GM13976 (cell line): Measurements from ENCODE around the gene ROCK1.

ENCODE experiments used
- DNase-seq: peaks from one replicate; pipeline ENCODE4 v3.0.0; 2012; ENCODE audit warnings: low spot score
- CTCF ChIP-seq: IDR thresholded peaks from 2 replicates; pipeline ENCODE4 v1.5.1; 2012; ENCODE audit warnings: borderline replicate concordance, mild to moderate bottlenecking; ENCODE audit not compliant: insufficient read depth; ENCODE audit errors: extremely low read depth, missing control alignments, control extremely low read depth
- in situ Hi-C: fragments of 300-500 bp; cut with MboI; formaldehyde crosslinking; loops from one replicate; pipeline ENCODE4 v1.12.0; 2022; ENCODE audit warnings: low sequenced_read_pairs, mixed read lengths, inconsistent platforms; ENCODE audit not compliant: unreplicated experiment

Gene ROCK1

DNA sequence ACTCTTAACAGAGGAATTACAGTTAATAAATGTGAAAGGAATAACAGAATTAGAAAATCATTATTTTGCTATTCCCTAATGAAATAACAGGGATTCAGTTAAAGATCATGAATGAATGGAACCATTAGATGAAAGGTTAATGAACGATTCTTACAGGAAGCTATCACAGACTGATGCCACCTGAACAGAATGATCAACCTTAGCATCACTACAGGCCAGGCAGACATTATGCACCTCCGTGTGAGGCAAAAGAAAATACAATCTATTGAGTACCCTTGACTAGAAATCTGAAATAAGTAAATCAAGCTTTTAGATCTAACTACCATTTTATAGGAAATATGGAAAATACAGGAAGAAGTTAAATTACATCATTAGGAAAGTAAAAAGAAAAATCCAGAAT, 10.4 kb downstream of the ROCK1 start:
- in situ Hi-C loops: no loop called here
- TF ChIP-seq CTCF: no peak
- DNase-seq: no peak

DNA sequence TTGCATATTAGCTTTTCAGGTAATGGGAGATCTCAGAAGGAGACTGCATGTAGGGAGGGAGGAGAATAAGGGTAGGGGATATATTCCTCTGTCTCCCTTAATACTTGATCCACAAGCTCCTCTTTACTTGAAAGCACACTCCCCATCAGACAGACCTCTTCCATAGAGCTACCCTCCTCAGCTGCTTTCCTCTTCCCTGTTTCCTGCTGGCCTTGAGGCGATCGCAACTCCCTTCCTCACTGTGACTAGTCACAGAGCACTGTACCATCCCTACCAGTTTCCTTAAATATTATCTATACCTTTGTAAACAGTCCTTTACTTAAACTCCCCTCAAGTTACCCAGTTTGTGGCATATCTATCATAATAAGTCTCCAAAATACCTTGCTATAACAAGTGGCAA, 10.9 kb downstream of the ROCK1 start:
- TF ChIP-seq CTCF: no peak
- in situ Hi-C loops: no loop called here
- DNase-seq: no peak

DNA sequence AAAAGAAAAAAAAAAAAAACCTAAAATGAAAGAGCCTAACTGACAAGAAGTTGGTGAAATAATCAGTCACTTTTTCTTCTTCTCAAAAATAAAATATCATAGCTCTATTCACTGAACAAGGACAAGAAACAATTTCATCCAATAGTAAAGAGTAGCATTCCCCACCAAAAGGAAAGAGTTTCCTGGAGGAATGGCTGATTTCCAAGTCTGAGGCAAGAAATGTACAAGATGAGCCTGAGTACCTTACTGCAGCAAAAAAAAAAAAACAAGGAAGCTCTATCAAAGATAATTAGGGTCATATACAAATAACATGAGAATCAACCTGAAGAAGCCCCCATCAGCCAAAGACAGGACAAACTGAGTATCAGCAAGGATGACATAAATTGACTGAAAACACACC, 11.5 kb downstream of the ROCK1 start:
- in situ Hi-C loops: no loop called here
- TF ChIP-seq CTCF: no peak
- no peak for DNase-seq

GRCh38 chr18:21099442-21099841, 12.2 kb downstream of the ROCK1 start:
- in situ Hi-C loops: no loop called here
- TF ChIP-seq CTCF: no peak
- DNase-seq: no peak

GRCh38 chr18:21096760-21097159, 14.9 kb downstream of the ROCK1 start:
- in situ Hi-C loops: no loop called here
- TF ChIP-seq CTCF: no peak
- no peak for DNase-seq

GRCh38 chr18:21093133-21093532, 18.5 kb downstream of the ROCK1 start:
- no peak for TF ChIP-seq CTCF
- in situ Hi-C loops: no loop called here
- DNase-seq: no peak

DNA sequence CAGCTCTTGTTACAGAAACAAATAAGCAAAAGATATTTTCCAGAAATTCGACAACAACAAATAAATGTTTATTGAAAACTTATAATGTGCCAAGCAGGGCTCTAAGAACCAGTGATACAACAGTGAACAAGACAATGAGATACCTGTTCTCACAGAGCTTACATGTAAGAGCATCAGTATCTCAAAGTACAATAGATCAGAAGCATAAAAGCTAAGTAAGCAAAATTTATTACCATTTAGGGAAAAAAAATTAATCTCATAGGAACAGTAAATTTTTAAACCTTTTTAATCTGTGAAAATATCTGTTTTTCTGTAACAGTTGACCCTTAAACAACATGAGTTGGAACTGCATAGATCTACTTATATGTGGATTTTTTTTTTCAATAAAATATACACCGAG, 20.9 kb downstream of the ROCK1 start:
- TF ChIP-seq CTCF: no peak
- in situ Hi-C loops: no loop called here
- no peak for DNase-seq
